GM12864 (cell line): ENCODE data around the gene PCYT2.

Source experiments
- DNase-seq: peaks from one replicate; pipeline ENCODE4 v3.0.0-alpha.2; 2011; ENCODE audit warnings: low read depth
- H3K4me3 ChIP-seq: 2 replicates; pipeline ENCODE4 v1.5.1; 2011; ENCODE audit warnings: mild to moderate bottlenecking, low read depth, low read length, control low read depth
- CTCF ChIP-seq: IDR thresholded peaks from 2 replicates; pipeline ENCODE4 v1.5.1; 2011; ENCODE audit warnings: low read depth, mild to moderate bottlenecking, moderate library complexity, low read length, control low read depth, inconsistent platforms; ENCODE audit errors: missing control alignments

Gene PCYT2

GRCh38 chr17:81941484-81942166 is 30.4 kb upstream of the PCYT2 start:
- DNase-seq, result no peak
- H3K4me3 ChIP-seq, result no peak overlapping the region

GRCh38 chr17:81940538-81941483 is 29.6 kb upstream of the PCYT2 start:
- TF ChIP-seq CTCF, result no peak
- no peak overlapping the region for H3K4me3 ChIP-seq
- no peak for DNase-seq

More at GRCh38 chr17:81941484-81942166, 30.4 kb upstream of the PCYT2 start:
- TF ChIP-seq CTCF, result no peak

- no peak for DNase-seq
- H3K4me3 ChIP-seq, result no peak overlapping the region
- no peak for TF ChIP-seq CTCF
Measured at GRCh38 chr17:81939881-81940385, 28.7 kb upstream of the PCYT2 start.

GRCh38 chr17:81939218-81939617 is 28.0 kb upstream of the PCYT2 start:
- no peak for DNase-seq
- H3K4me3 ChIP-seq, result no peak overlapping the region
- TF ChIP-seq CTCF, result no peak

- no peak for TF ChIP-seq CTCF
- H3K4me3 ChIP-seq, result no peak overlapping the region; the same call in none of the 2 replicates
- no peak for DNase-seq
Measured at GRCh38 chr17:81935709-81936084, 24.5 kb upstream of the PCYT2 start.

GRCh38 chr17:81934850-81935708 is 23.9 kb upstream of the PCYT2 start:
- TF ChIP-seq CTCF, result no peak
- DNase-seq, result no peak
- no peak overlapping the region; the same call in 1 of the 2 replicates for H3K4me3 ChIP-seq
